Suppressor macrophage (primary cell): ENCODE data around the gene SPDYA.
A peak's percentile ranks its signal among the peaks of the same experiment; 100 is the strongest.
"Not testable (repeated sequence)": the region's sequence is repeated elsewhere in the genome, so short reads cannot be mapped to it uniquely, and the experiment has no call there.

ENCODE experiments used
- DNase-seq, 4 experiments: peaks; one replicate each; pipeline ENCODE4 v3.0.0-alpha.2; 2020 to 2022
- total RNA-seq, 17 experiments: gene quantifications; one replicate each; lab custom pipeline; 2026; ENCODE audit warnings: mixed read lengths in 6 of 17, inconsistent platforms in 3 of 17; lab: John Stamatoyannopoulos, UW

Gene SPDYA
- 0 to 1.2 (median 0.06) reads per million in 17 experiments for total RNA-seq

- peak; percentile 65 to 87 (median 72) for DNase-seq
Measured at GRCh38 chr2:28810384-28811285, at the start of gene SPDYA. Gene SPDYA, plus strand, starts transcription at chr2:28810834. Its CDS starts 5,181 bp downstream, at chr2:28816015.

GRCh38 chr2:28761420-28761819 is 49.2 kb upstream of the SPDYA start:
- DNase-seq: no peak

- no peak for DNase-seq
Measured at GRCh38 chr2:28764909-28765711, 45.5 kb upstream of the SPDYA start.

GRCh38 chr2:28766070-28766469 is 44.6 kb upstream of the SPDYA start:
- DNase-seq: no peak

- DNase-seq: no peak
Measured at GRCh38 chr2:28767337-28767736, 43.3 kb upstream of the SPDYA start.

- DNase-seq: no peak
Measured at GRCh38 chr2:28768422-28768821, 42.2 kb upstream of the SPDYA start.

- DNase-seq: no peak
Measured at GRCh38 chr2:28768952-28769351, 41.7 kb upstream of the SPDYA start.

GRCh38 chr2:28772351-28772750 is 38.3 kb upstream of the SPDYA start:
- DNase-seq: no peak

- no peak for DNase-seq
Measured at GRCh38 chr2:28776471-28776870, 34.2 kb upstream of the SPDYA start.

GRCh38 chr2:28778392-28778791 is 32.2 kb upstream of the SPDYA start:
- DNase-seq: no peak

- DNase-seq: peak in 3 of 4 experiments; percentile 14 to 63 (median 36)
Measured at GRCh38 chr2:28779001-28779400, 31.6 kb upstream of the SPDYA start.

- no peak for DNase-seq
Measured at GRCh38 chr2:28780496-28780895, 30.1 kb upstream of the SPDYA start.

- no peak for DNase-seq
Measured at GRCh38 chr2:28782423-28782822, 28.2 kb upstream of the SPDYA start.

GRCh38 chr2:28784570-28784969 is 26.1 kb upstream of the SPDYA start:
- not testable (repeated sequence) for DNase-seq

- peak in 2 of 4 experiments; percentile 14 to 18 for DNase-seq
Measured at GRCh38 chr2:28796620-28797019, 14.0 kb upstream of the SPDYA start.

- no peak for DNase-seq
Measured at GRCh38 chr2:28801726-28802125, 8.9 kb upstream of the SPDYA start.

- DNase-seq: no peak
Measured at GRCh38 chr2:28802975-28803429, 7.6 kb upstream of the SPDYA start.

GRCh38 chr2:28809927-28810326 is 707 bp upstream of the SPDYA start:
- DNase-seq: no peak

GRCh38 chr2:28818053-28818452 is 7.4 kb downstream of the SPDYA start:
- DNase-seq: no peak

GRCh38 chr2:28821295-28821958 is 10.8 kb downstream of the SPDYA start:
- peak; percentile 58 to 68 (median 64) for DNase-seq

GRCh38 chr2:28822036-28822435 is 11.4 kb downstream of the SPDYA start:
- no peak for DNase-seq

- DNase-seq: no peak
Measured at GRCh38 chr2:28824207-28824606, 13.6 kb downstream of the SPDYA start.

- DNase-seq: no peak
Measured at GRCh38 chr2:28824870-28825269, 14.2 kb downstream of the SPDYA start.
